Retinal pigment epithelial cell (primary cell): Measurements from ENCODE around the gene KCNA1.

Source experiments
- DNase-seq: peaks from one replicate; pipeline ENCODE4 v3.0.0-alpha.2; 2010; ENCODE audit warnings: low read depth
- H3K4me3 ChIP-seq: 2 replicates; pipeline ENCODE4 v1.5.1; 2011; ENCODE audit warnings: mild to moderate bottlenecking, low read length, control low read depth, moderate library complexity
- TF ChIP-seq, protein P1 (sequence below): conservative IDR thresholded peaks from 2 replicates; pipeline ENCODE4 v1.5.1; 2011; ENCODE audit warnings: low read depth, low read length, control low read depth, inconsistent platforms

Gene KCNA1

DNA sequence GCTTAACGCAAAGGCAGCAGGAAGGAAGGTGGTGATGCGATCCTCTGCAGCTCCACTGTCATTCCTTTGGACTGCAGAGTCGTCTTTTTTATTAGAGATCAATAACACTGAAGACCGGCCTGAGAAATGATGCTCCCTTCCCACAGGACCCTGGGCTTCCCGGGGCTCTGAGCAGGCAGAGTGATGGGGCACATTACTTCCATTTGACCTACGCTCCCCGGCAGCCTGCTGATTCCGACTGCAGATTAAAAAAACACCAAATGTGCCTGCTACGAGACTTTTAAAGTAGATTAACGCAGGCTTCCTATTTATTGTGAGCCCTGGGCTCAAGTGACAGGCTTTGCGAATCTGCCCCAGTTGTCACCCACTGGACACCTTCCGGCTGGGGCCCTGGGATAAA lies 37.5 kb downstream of the KCNA1 start:
- DNase-seq = no peak
- H3K4me3 ChIP-seq = no peak overlapping the region
- TF ChIP-seq, protein P1, sequence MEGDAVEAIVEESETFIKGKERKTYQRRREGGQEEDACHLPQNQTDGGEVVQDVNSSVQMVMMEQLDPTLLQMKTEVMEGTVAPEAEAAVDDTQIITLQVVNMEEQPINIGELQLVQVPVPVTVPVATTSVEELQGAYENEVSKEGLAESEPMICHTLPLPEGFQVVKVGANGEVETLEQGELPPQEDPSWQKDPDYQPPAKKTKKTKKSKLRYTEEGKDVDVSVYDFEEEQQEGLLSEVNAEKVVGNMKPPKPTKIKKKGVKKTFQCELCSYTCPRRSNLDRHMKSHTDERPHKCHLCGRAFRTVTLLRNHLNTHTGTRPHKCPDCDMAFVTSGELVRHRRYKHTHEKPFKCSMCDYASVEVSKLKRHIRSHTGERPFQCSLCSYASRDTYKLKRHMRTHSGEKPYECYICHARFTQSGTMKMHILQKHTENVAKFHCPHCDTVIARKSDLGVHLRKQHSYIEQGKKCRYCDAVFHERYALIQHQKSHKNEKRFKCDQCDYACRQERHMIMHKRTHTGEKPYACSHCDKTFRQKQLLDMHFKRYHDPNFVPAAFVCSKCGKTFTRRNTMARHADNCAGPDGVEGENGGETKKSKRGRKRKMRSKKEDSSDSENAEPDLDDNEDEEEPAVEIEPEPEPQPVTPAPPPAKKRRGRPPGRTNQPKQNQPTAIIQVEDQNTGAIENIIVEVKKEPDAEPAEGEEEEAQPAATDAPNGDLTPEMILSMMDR = no peak

DNA sequence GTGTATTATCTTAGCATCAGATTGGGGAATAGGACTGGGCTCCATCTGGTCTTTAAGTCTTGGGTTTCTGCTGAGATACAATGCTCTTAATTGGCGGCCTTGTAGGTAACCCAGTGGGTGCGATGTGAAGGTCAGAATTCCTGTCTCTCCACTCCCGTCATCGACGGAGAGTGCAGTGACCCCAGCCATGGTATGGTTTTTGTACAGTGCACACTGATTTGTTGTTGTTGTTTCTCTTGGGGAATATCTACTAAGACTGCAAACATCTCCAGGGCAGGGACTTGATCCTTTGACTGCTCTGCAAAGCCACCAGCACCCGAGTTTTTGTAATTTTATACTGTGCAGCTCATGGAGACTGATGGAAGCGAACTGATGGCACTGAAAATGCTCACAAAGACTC lies 41.4 kb downstream of the KCNA1 start:
- TF ChIP-seq, protein P1 = no peak
- DNase-seq = no peak
- no peak overlapping the region for H3K4me3 ChIP-seq

DNA sequence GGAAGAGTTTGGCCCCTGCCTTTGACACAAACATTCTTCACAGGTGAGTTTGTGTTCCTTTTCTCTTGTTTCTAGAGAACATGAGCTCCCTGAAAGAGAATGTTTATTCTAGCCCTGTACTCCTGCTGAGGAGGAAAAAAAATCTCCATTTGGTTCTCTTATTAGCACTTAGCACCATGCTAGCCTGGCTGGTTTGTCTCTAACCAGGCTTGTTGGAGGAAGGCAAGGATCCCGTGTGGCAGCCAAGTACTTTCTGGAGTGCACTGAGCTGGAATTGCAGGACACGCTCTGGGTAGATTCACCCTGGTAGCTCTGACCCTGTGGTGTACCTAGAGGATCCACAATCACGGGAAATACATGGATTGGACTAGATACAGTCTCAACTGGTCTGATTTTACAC lies 41.9 kb downstream of the KCNA1 start:
- DNase-seq = no peak
- TF ChIP-seq, protein P1 = no peak
- H3K4me3 ChIP-seq = no peak overlapping the region

DNA sequence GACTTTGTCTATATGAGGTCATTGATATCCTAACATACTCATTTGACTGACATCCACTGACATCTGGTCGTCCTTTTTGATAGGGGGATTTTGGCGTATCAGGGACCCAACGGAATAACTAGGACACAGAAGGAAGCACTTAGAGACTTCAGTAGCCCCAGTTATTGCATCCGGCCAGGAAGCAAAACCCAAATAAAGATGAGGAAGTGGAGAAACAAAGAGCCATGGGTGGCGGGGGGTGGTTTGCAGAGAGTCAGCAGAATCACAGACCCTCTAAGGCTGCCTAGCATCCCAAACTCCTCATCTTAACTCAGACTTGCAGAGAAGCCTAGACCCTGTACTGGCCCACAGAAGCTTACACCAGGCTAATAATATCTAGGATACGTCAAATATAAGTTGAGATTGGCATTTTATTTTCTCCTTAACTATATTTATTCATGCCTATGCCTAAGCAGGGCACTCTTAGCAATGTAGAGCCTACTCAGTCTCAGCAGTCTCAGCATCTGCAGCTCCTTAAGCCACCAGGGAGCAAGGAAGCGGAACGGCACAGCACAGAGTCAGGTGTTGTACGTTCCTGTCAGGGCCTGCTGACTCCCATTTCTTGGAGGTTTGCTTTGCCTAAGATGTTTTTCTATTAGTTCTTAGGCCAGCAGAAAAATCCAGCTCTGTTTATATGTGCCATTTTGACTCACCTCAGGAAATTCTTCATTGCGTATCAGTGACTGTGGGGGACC lies 45.1 kb downstream of the KCNA1 start:
- TF ChIP-seq, protein P1 = no peak
- no peak overlapping the region for H3K4me3 ChIP-seq

DNA sequence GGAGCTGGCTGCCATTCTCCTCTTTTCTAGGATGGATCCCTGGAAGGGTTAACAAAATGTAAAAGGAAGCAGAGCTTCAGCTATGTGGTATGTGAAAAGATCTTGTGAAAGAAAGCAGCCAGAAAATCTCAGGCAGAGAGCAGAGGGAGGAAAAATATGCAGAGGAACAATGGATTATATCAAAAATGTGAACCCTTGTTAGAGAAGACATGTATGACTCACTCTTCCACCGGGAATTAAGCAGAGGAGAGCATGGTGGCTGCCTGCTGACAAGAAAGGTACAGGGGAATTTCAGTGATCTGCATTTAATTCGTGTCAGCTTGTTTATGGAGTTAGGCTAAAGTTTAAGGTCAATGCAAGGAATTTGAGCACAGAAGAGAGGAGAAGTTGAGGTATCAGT lies 46.3 kb downstream of the KCNA1 start:
- peak; percentile 52 for DNase-seq
- TF ChIP-seq, protein P1 = no peak
- no peak overlapping the region for H3K4me3 ChIP-seq

More for the DNA sequence above, 45.1 kb downstream of the KCNA1 start:
- no peak for DNase-seq

DNA sequence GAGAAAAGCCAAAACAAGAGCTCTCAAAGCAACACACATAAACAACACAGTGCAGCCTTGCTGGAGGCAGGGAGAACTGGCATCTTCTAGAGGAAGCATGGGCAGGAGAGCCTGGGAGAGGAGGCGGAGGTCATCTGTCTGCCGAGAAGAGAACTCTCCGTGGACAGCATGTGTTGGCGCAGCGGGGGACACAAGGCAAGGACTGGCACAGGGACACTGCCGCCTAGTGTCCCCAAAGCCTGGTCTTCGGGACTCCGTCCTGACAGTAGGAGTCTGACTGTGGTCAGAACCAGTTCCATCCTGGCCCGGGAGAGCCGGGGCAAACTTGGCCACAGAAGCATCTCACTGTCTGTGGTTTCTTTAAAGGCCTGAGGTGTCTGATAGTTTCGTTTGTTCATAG lies 47.3 kb downstream of the KCNA1 start:
- H3K4me3 ChIP-seq = no peak overlapping the region
- TF ChIP-seq, protein P1 = no peak
- no peak for DNase-seq

DNA sequence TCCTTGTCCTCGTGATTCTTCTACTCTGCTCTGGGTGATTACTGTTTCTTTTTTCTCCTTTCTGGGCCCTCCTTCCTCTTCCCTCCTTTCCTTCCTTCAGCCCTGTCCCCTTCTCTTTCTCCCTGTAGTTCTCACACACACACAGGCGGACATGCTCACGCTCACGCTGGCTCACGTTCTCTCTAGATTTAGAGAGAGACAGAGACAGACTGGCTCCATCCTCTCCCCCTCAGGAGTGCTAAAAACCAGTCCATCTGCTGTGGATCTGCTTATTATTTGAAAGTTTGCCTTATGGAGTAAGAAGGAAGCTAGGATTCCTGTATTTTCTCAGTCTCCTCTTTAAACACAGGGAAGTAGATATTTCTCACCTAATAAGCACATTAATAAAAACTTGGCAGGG lies 48.1 kb downstream of the KCNA1 start:
- DNase-seq = no peak
- no peak overlapping the region for H3K4me3 ChIP-seq
- TF ChIP-seq, protein P1 = no peak
